ENCODE results near the gene WNT7B. TPM values are rescaled to one million over a fixed set of nuclear protein-coding genes. Genes with fewer than 3 reads are reported as not detected.
A peak's percentile ranks its signal among the peaks of the same experiment; 100 is the strongest.

Gene WNT7B
- polyA plus RNA-seq, 1 of the 3 experiments (the other 2 are of a cell fraction): 0.13 TPM

- H3K36me3 ChIP-seq (replicated peaks in 1 of 2; ENCODE audit: control insufficient read depth in 1 of 2, insufficient read depth in 2 of 2, low read length in 1 of 2): no peaks in the 10 kb centered on the region
- peaks cover 46 to 57% of the 10 kb centered on the region in 2 experiments; a peak in 3 of 4 replicates for H3K4me1 ChIP-seq (ENCODE audit: control insufficient read depth in 1 of 2, insufficient read depth in 2 of 2, low read depth in 1 of 2, low read length in 1 of 2)
- 3% methylated on average over 7 of the region's 26 CpGs for WGBS (ENCODE audit: low lambda C conversion rate)
- POLR2A ChIA-PET: interaction anchor here (0.6 to 3.6 kb wide), 20 partner anchors 9 to 256 kb away, joined by 3 to 38 read pairs (median 5); no protein-coding TSS in a partner anchor
- DNase-seq: peak; percentile 96
- H3K27ac ChIP-seq (ENCODE audit: low read depth in 2 of 2, low read length in 1 of 2): peak overlapping the region; percentile 99 to 100
- peak overlapping the region; percentile 82 for H3K4me2 ChIP-seq
- H3K9me2 ChIP-seq: no peaks in the 10 kb centered on the region
- H2AFZ ChIP-seq (ENCODE audit: low read depth): no peak overlapping the region
- peaks cover 23% of the 10 kb centered on the region for H3F3A ChIP-seq (replicated peaks; ENCODE audit: insufficient read depth)
- CTCF ChIA-PET: interaction anchor here (0.5 to 5.0 kb wide), 57 partner anchors 9 to 536 kb away, joined by 3 to 108 read pairs (median 7); no protein-coding TSS in a partner anchor
- H3K9ac ChIP-seq: peak overlapping the region; percentile 94
- no peaks in the 10 kb centered on the region for H3K27me3 ChIP-seq (ENCODE audit: insufficient read depth)
- H3K79me2 ChIP-seq (ENCODE audit: insufficient read depth): peaks cover 34% of the 10 kb centered on the region
- H3K9me3 ChIP-seq: no peaks in the 10 kb centered on the region
- H3K4me3 ChIP-seq (ENCODE audit: low read depth in 2 of 2, low read length in 1 of 2): peak overlapping the region; percentile 13 to 54; a peak in 2 of 4 replicates
- no peaks in the 10 kb centered on the region for H4K20me1 ChIP-seq (ENCODE audit: insufficient read depth)
- TF ChIP-seq GABPA (IDR thresholded peaks at IDR 0.05; ENCODE audit: low read depth): 0 out of 2 replicates have a peak, but pooled peaks have one; percentile 14
- no peak for TF ChIP-seq MEF2A (IDR thresholded peaks at IDR 0.05; ENCODE audit: borderline replicate concordance, low read depth)
- TF ChIP-seq EZH2phosphoT487 (IDR thresholded peaks at IDR 0.05; ENCODE audit: borderline replicate concordance, low read depth): no peak
- TF ChIP-seq GATA2 (CRISPR knock-in tag; IDR thresholded peaks at IDR 0.05): no peak
- TF ChIP-seq MXI1 (IDR thresholded peaks at IDR 0.05; ENCODE audit: low read depth, low read length): no peak; the same call in 1 of the 2 replicates
- TF ChIP-seq USF1 (IDR thresholded peaks at IDR 0.05; ENCODE audit: borderline replicate concordance, low read depth): no peak
- peak in 1 of 2 experiments; percentile 53; a peak in 2 of 4 replicates for TF ChIP-seq EP300 (IDR thresholded peaks at IDR 0.05; ENCODE audit: borderline replicate concordance in 1 of 2, low read depth in 1 of 2, low read length in 1 of 2)
- TF ChIP-seq PBX3 (IDR thresholded peaks at IDR 0.05): no peak
- no peak for TF ChIP-seq POLR2AphosphoS5 (IDR thresholded peaks at IDR 0.05; ENCODE audit: low read depth, low read length)
- peak; percentile 27; the same call in 1 of the 2 replicates for TF ChIP-seq NFIC (IDR thresholded peaks at IDR 0.05; ENCODE audit: borderline replicate concordance)
- peak; percentile 94 for TF ChIP-seq CTCF (IDR thresholded peaks at IDR 0.05)
- no peak for TF ChIP-seq ELF1 (IDR thresholded peaks at IDR 0.05)
- no peak for TF ChIP-seq NRF1 (IDR thresholded peaks at IDR 0.05; ENCODE audit: low read depth, low read length)
- TF ChIP-seq RXRA (IDR thresholded peaks at IDR 0.05; ENCODE audit: borderline replicate concordance, low read depth): peak; percentile 96
- TF ChIP-seq RCOR1 (IDR thresholded peaks at IDR 0.05; ENCODE audit: low read length): peak; percentile 31; the same call in 1 of the 2 replicates
- TF ChIP-seq TEAD4 (IDR thresholded peaks at IDR 0.05; ENCODE audit: borderline replicate concordance, insufficient read depth): no peak
- TF ChIP-seq JUND (IDR thresholded peaks at IDR 0.05): no peak
- no peak for TF ChIP-seq RFX5 (IDR thresholded peaks at IDR 0.05; ENCODE audit: low read length)
- TF ChIP-seq MAX (IDR thresholded peaks at IDR 0.05; ENCODE audit: low read depth): peak; percentile 72
- no peak for TF ChIP-seq USF2 (IDR thresholded peaks at IDR 0.05; ENCODE audit: borderline replicate concordance, low read depth, low read length)
- no peak for TF ChIP-seq FOXJ3 (CRISPR knock-in tag; IDR thresholded peaks at IDR 0.05)
- peak; percentile 21; the same call in 1 of the 2 replicates for TF ChIP-seq TCF12 (IDR thresholded peaks at IDR 0.05)
- no peak for TF ChIP-seq TAF1 (IDR thresholded peaks at IDR 0.05; ENCODE audit: borderline replicate concordance, low read depth, low read length)
- TF ChIP-seq ZBTB33 (IDR thresholded peaks at IDR 0.05; ENCODE audit: borderline replicate concordance, low read depth): no peak
- peak; percentile 43; the same call in 1 of the 2 replicates for TF ChIP-seq SIN3A (IDR thresholded peaks at IDR 0.05; ENCODE audit: borderline replicate concordance, low read depth, low read length)
- no peak for TF ChIP-seq FOXM1 (IDR thresholded peaks at IDR 0.05; ENCODE audit: low read depth)
These were observed 29.5 kb upstream of the WNT7B start for GRCh38 chr22:46006379-46007002.
